Measurements from ENCODE around the gene TSEN2.

Gene TSEN2

GRCh38 chr3:12544652-12545472 is 60.6 kb downstream of the TSEN2 start:
- TF ChIP-seq CTCF (IDR thresholded peaks at IDR 0.05), result no peak

GRCh38 chr3:12545473-12545791 is 61.2 kb downstream of the TSEN2 start, which contains the start of gene MKRN2OS:
MKRN2OS (minus strand) TSS chr3:12545499; CDS start chr3:12545464, 35 bp downstream.
- TF ChIP-seq CTCF (IDR thresholded peaks at IDR 0.05), result no peak

GRCh38 chr3:12549971-12550760 is 65.9 kb downstream of the TSEN2 start:
- TF ChIP-seq CTCF (IDR thresholded peaks at IDR 0.05), result no peak

- TF ChIP-seq CTCF (IDR thresholded peaks at IDR 0.05), result no peak
Observed at GRCh38 chr3:12553921-12554391, 69.7 kb downstream of the TSEN2 start.

- TF ChIP-seq CTCF (IDR thresholded peaks at IDR 0.05), result no peak
Observed at GRCh38 chr3:12556314-12556689, 72.0 kb downstream of the TSEN2 start.

- TF ChIP-seq CTCF (IDR thresholded peaks at IDR 0.05), result no peak
Observed at GRCh38 chr3:12556690-12557472, 72.6 kb downstream of the TSEN2 start, which contains the start of gene MKRN2. MKRN2 (plus strand) TSS chr3:12557087; CDS start chr3:12557151, 64 bp downstream.

GRCh38 chr3:12557473-12558100 is 73.3 kb downstream of the TSEN2 start:
- TF ChIP-seq CTCF (IDR thresholded peaks at IDR 0.05), result no peak

Measured in LNCAP (cell line).